Duodenal mucosa (tissue), 2 donors: Measurements from ENCODE around the gene SPRED2.

Experiments
- H3K27ac ChIP-seq: one replicate; pipeline ENCODE4 v1.7.0; 2013; ENCODE audit warnings: low read depth, low read length
- H3K27me3 ChIP-seq, 2 donors: one replicate each; pipeline ENCODE4 v1.7.0; 2013; ENCODE audit warnings: low read length in 2 of 2, control low read depth in 1 of 2; ENCODE audit not compliant: insufficient read depth in 2 of 2, control insufficient read depth in 1 of 2
- H3K36me3 ChIP-seq, 2 donors: one replicate each; pipeline ENCODE4 v1.7.0; 2013; ENCODE audit warnings: low read length in 2 of 2, control low read depth in 1 of 2; ENCODE audit not compliant: insufficient read depth in 2 of 2, control insufficient read depth in 1 of 2
- H3K4me1 ChIP-seq, 2 donors: one replicate each; pipeline ENCODE4 v1.7.0; 2013; ENCODE audit warnings: low read length in 2 of 2, control low read depth in 1 of 2; ENCODE audit not compliant: insufficient read depth in 2 of 2, control insufficient read depth in 1 of 2
- H3K4me3 ChIP-seq, 2 donors: one replicate each; pipeline ENCODE4 v1.7.0; 2013; ENCODE audit warnings: low read length in 2 of 2, low read depth in 1 of 2
- H3K9ac ChIP-seq, 2 donors: one replicate each; pipeline ENCODE4 v1.7.0; 2013; ENCODE audit warnings: low read length in 2 of 2, low read depth in 1 of 2
- H3K9me3 ChIP-seq, 2 donors: one replicate each; pipeline ENCODE4 v1.7.0; 2013; ENCODE audit warnings: low read length in 2 of 2, control low read depth in 1 of 2; ENCODE audit not compliant: control insufficient read depth in 1 of 2

Gene SPRED2

DNA sequence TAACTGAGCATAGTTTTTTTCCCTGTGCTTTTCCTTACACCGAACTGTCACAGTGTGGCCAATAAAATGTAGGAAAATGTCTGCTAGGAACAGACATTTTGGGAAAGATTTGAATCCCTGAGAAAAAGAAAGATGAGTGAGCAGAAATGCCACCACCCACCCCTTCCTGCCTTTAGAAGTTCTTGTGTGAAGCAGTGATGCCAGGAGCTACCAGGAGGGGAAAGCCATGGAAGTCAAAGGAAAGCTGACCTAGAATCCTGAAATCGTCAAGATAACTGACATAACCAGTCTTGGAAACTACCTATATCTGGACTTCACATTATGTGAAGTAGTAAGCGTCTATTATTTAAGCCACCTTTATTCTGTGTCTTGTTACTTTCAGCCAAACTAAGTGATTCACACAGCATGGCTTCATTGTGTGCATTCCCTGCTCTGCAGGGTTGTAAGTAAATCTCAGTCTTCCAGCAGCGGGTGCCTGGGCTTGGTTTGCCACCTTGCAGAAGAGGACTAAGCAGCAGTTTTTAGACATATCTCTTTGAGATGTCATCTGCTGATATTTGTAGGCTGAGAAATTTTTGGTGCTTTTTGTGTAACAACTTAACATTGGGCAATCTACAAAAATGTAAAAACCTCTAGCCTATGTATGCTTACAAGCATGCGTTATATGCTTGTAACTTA lies 11.2 kb upstream of the SPRED2 start:
- H3K36me3 ChIP-seq, result no peaks in the 10 kb centered on the region
- no peaks in the 10 kb centered on the region for H3K9me3 ChIP-seq
- H3K4me3 ChIP-seq, result no peak overlapping the region
- no peaks in the 10 kb centered on the region for H3K27me3 ChIP-seq
- no peak overlapping the region for H3K27ac ChIP-seq
- no peak overlapping the region for H3K9ac ChIP-seq
- no peaks in the 10 kb centered on the region for H3K4me1 ChIP-seq

DNA sequence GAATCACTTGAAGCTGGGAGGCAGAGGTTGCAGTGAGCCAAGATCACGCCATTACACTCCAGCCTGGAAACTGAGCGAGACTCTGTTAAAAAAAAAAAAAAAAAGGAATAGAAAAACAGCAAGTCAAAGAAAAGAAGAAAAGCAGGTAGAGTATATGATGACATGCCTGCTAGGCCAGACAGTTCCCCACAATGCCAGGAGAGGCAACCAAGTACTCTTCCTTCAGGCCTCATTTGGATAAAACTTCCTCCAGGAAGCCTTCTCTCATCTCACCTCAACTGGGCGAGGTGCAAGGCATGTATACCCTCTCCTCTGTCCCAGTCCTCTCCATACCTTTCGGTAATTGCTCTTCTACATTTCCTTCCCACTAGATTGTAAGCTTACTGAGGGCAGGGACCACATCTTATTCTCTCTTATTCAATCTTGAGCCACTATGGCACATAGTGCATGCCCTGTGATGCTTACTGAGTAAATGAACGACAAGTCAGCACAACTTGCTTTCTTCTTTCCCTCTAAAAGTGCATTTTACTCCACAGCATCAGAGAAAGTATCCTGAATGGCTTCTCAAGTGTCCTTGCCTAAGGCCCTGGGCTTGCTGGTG lies 10.1 kb upstream of the SPRED2 start:
- Histone ChIP-seq H3K9ac (no peak overlapping the region), H3K27me3 (no peaks in the 10 kb centered on the region), H3K9me3 (no peaks in the 10 kb centered on the region), H3K4me1 (no peaks in the 10 kb centered on the region), H3K4me3 (no peak overlapping the region), H3K27ac (peak overlapping the region; percentile 5), H3K36me3 (no peaks in the 10 kb centered on the region)

DNA sequence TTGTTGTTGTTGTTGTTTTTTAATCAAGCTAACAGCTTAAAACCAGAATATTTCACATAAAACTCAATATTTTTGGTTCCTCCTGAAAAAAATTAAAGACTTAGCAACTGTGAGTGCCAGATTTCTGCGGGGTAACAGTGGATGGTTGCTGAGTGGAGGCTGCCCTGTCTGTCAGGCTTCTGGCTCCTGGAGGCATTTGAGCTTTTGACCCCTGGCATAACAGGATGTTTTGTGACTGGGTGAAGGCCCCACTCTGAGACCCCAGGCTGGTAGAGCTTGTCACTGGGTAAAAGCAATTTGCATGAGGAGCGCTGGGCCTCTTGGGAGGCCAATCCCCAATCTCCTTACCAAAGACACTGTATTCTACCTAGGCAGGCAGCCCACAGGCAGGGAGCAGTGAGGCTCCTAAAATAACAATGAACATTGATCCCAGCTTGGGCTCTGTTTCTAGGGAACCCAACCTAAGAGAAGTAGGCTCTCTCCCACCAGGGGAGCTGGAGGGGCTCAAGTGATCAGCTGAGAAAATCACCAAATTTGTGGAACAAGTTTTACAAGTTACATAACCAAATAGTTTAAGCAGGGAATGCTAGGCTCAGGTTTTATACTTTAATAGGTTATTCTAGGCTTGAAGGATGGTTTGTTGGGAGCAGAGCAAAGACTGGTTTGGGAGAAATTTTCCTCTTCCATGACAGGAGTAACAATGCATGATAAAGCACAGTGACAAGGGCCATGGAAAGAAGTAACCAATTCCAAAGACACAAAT lies 5.9 kb upstream of the SPRED2 start:
- Histone ChIP-seq H3K9me3 (no peaks in the 10 kb centered on the region), H3K4me3 (no peak overlapping the region), H3K27ac (no peak overlapping the region), H3K36me3 (no peaks in the 10 kb centered on the region), H3K4me1 (peaks cover 10% of the 10 kb centered on the region in 2 donors), H3K27me3 (no peaks in the 10 kb centered on the region), H3K9ac (no peak overlapping the region)

DNA sequence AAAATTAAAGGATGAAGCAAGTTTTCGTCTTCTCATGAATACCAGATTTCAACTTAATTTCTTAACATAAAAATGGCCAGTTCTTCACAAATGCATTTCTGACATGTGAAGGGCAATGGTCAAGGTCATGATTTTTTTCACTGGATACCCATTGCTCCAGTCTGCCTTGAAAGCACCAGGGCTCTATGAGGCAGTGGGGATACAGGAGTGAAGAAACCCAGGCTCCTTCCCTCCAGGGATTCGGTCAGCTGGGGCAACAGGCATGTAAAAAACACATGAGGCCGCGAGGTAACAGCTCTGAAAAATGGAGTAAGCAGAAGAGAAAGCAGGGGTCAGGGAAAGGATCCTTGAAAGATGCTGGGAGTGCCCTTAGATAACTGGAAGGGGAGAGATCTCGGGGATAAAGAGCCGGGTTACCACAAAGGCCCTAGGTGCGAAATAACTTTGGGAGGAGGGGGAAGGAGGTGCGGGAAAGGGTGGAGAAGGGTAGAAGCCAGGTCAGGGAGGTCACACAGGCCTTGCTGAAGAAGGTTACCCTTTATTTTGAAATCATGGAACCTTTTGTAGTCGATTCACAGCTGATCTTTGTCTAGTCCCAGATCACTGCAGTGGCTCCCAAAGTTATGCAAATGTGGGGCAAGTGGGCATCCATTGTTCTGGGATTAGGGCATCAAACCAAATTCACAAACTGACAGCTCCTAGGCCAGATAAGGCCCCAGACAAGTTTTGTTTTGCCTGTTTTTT lies 5.2 kb upstream of the SPRED2 start:
- Histone ChIP-seq H3K27me3 (no peaks in the 10 kb centered on the region), H3K36me3 (no peaks in the 10 kb centered on the region), H3K27ac (no peak overlapping the region), H3K4me1 (peaks cover 10% of the 10 kb centered on the region in 2 donors), H3K9me3 (no peaks in the 10 kb centered on the region), H3K9ac (no peak overlapping the region), H3K4me3 (no peak overlapping the region)

DNA sequence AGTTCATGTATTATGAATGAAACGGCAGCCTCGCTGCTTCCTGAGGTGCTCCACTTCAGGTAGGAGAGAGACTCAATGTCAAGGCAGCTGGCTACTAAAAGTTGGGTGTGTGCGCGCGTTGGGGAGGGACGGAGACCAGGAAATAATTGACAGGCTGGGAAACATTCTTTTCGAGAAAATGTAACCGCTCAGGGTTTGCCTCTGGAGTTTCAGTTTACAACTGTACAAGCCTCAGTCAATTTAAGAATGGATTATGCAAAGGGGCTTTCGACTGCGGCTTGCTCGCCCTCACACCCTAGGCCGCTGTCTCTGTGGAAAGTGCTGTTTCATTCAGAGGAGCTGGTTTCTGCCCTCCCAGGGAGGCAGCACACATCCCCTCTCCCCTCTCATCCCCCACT lies 4.4 kb upstream of the SPRED2 start:
- Histone ChIP-seq H3K4me1 (peaks cover 10% of the 10 kb centered on the region in 2 donors), H3K9ac (peak overlapping the region; percentile 63 to 84), H3K4me3 (peak overlapping the region; percentile 69 to 80), H3K27me3 (no peaks in the 10 kb centered on the region), H3K36me3 (no peaks in the 10 kb centered on the region), H3K27ac (peak overlapping the region; percentile 92), H3K9me3 (no peaks in the 10 kb centered on the region)

DNA sequence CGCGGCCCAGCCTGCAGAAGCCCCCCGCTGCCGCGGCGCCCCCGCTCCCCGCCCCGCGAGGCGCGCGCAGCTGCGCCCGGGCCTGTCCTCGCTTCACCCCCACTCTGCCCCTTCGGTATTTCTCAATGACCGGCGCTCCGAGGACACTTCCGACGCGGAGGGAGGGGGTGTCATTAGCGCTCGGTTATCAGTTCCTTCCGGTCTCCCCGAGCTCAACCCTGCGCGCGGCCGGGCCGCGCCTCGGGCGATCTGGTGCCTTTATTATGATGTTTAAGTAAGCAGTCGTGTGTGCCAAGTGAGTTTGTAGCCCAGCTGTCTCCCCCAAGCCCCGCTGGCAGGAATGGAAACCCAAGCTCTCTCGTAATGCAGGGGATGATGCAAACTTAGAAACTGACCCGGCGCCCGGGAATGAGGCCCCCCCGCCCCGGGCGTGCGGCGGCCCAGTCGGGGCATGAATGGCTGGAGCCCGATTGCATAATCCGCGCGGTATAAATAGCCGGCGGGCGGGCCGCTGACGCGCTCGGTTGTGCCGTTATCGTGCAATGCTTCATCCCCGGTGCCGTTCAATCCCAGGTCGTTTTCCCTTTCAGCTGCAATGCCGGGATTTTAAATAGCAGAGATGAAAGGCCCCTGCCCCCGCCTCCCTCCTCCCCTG lies 3.9 kb upstream of the SPRED2 start:
- H3K9me3 ChIP-seq, result no peaks in the 10 kb centered on the region
- no peaks in the 10 kb centered on the region for H3K36me3 ChIP-seq
- H3K4me3 ChIP-seq, result peak overlapping the region; percentile 69 to 80
- peak overlapping the region; percentile 63 to 84 for H3K9ac ChIP-seq
- H3K27me3 ChIP-seq, result no peaks in the 10 kb centered on the region
- peak overlapping the region; percentile 92 for H3K27ac ChIP-seq
- H3K4me1 ChIP-seq, result peaks cover 10% of the 10 kb centered on the region in 2 donors

DNA sequence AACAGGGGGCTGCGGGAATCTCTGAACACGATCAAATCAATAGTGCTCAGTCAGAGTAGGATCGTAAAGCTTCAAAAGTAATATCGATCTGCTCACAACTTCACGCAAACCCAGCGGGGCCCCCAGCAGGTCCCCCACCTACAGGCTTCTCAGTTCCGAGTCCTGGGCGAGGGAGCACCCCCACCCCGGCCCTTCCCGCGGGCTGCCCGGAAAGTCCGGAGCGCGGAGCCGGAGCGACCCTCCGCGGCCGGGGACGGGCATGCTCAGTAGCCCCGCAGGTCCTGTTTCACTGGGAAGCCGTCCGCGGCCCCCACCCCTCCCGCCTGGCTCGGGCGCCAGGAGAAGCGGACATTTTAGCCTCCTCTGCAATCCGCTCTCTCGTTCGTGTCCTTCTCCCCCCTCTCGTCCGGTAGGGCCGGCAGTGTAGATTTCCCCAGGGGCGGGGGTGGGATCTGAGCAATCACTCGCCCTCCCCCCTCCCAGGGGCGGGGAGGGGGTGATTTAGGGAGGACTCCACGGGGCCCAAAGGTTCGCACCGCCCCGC lies 3.3 kb upstream of the SPRED2 start:
- H3K9ac ChIP-seq, result peak overlapping the region; percentile 63 to 84
- H3K27me3 ChIP-seq, result no peaks in the 10 kb centered on the region
- H3K27ac ChIP-seq, result peak overlapping the region; percentile 92
- peaks cover 10% of the 10 kb centered on the region in 2 donors for H3K4me1 ChIP-seq
- no peaks in the 10 kb centered on the region for H3K36me3 ChIP-seq
- peak overlapping the region; percentile 69 to 80 for H3K4me3 ChIP-seq
- H3K9me3 ChIP-seq, result no peaks in the 10 kb centered on the region

DNA sequence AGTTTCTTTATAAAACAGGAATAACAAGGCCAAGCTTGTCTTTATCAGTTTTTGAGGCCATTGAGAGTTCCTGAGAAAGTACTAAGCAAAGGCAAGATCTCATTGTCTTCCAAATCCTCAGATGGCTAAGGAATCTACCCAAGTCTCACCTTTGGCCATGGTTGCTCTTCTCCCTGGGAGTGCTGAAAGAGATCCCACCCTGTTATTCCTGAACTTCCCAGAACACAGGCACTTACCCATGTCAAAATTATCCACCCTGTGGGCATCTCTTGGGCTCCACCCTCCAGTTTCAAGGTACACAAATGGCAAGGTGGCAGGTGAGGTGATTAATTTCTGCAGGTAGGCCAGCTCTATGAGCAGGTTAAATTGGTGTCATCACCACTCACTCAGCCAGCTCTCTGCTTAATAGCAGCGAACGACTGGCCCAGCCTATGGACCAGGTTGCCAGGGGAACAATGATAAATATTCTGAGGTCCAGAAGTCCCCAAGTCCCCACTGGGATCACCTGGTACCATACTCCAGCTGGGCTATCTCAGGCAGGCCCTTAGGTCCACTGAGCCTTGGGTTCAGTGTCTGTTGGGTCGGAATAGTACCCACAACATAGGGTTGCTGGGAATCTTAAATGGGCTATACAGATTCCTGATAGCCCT lies 2.3 kb upstream of the SPRED2 start:
- no peaks in the 10 kb centered on the region for H3K27me3 ChIP-seq
- peaks cover 17 to 19% of the 10 kb centered on the region in 2 donors for H3K4me1 ChIP-seq
- H3K9me3 ChIP-seq, result no peaks in the 10 kb centered on the region
- H3K27ac ChIP-seq, result no peak overlapping the region
- H3K36me3 ChIP-seq, result no peaks in the 10 kb centered on the region
- no peak overlapping the region for H3K9ac ChIP-seq
- no peak overlapping the region for H3K4me3 ChIP-seq
